ENCODE measurements around the gene SESN2.

The SESN2 gene

GRCh38 chr1:28296401-28297261, 37.3 kb downstream of the SESN2 start:
- Histone ChIP-seq H3K27me3 (replicated peaks; ENCODE audit: control insufficient read depth, insufficient read depth, low read length) (no peaks in the 10 kb centered on the region), H3K9me3 (ENCODE audit: control insufficient read depth, low read length) (no peaks in the 10 kb centered on the region), H3K4me1 (ENCODE audit: control insufficient read depth, insufficient read depth, low read length) (peaks cover 5% of the 10 kb centered on the region), H3K4me3 (ENCODE audit: low read length) (peak overlapping the region; percentile 27), H3K9ac (ENCODE audit: low read length) (no peak overlapping the region), H3K36me3 (ENCODE audit: control insufficient read depth, insufficient read depth, low read length, severe bottlenecking) (no peaks in the 10 kb centered on the region)
- peak; percentile 16 for DNase-seq (ENCODE audit: low read depth)

- H3K9me3 ChIP-seq (ENCODE audit: control insufficient read depth, low read length) = no peaks in the 10 kb centered on the region
- no peak overlapping the region for H3K4me3 ChIP-seq (ENCODE audit: low read length)
- H3K4me1 ChIP-seq (ENCODE audit: control insufficient read depth, insufficient read depth, low read length) = peaks cover 5% of the 10 kb centered on the region
- H3K9ac ChIP-seq (ENCODE audit: low read length) = no peak overlapping the region
- H3K36me3 ChIP-seq (ENCODE audit: control insufficient read depth, insufficient read depth, low read length, severe bottlenecking) = no peaks in the 10 kb centered on the region
- DNase-seq (ENCODE audit: low read depth) = no peak
- no peaks in the 10 kb centered on the region for H3K27me3 ChIP-seq (replicated peaks; ENCODE audit: control insufficient read depth, insufficient read depth, low read length)
Observed at GRCh38 chr1:28297826-28298225, 38.5 kb downstream of the SESN2 start.

GRCh38 chr1:28298438-28298837, 39.1 kb downstream of the SESN2 start:
- Histone ChIP-seq H3K9ac (ENCODE audit: low read length) (no peak overlapping the region), H3K4me1 (ENCODE audit: control insufficient read depth, insufficient read depth, low read length) (peaks cover 5% of the 10 kb centered on the region), H3K27me3 (replicated peaks; ENCODE audit: control insufficient read depth, insufficient read depth, low read length) (no peaks in the 10 kb centered on the region), H3K4me3 (ENCODE audit: low read length) (no peak overlapping the region), H3K36me3 (ENCODE audit: control insufficient read depth, insufficient read depth, low read length, severe bottlenecking) (no peaks in the 10 kb centered on the region), H3K9me3 (ENCODE audit: control insufficient read depth, low read length) (no peaks in the 10 kb centered on the region)
- no peak for DNase-seq (ENCODE audit: low read depth)

- H3K27me3 ChIP-seq (replicated peaks; ENCODE audit: control insufficient read depth, insufficient read depth, low read length) = no peaks in the 10 kb centered on the region
- no peak overlapping the region for H3K9ac ChIP-seq (ENCODE audit: low read length)
- peak; percentile 79 for DNase-seq (ENCODE audit: low read depth)
- no peaks in the 10 kb centered on the region for H3K9me3 ChIP-seq (ENCODE audit: control insufficient read depth, low read length)
- H3K36me3 ChIP-seq (ENCODE audit: control insufficient read depth, insufficient read depth, low read length, severe bottlenecking) = no peaks in the 10 kb centered on the region
- H3K4me3 ChIP-seq (ENCODE audit: low read length) = no peak overlapping the region
- H3K4me1 ChIP-seq (ENCODE audit: control insufficient read depth, insufficient read depth, low read length) = peaks cover 5% of the 10 kb centered on the region
Observed at GRCh38 chr1:28301368-28302174, 42.3 kb downstream of the SESN2 start.

GRCh38 chr1:28302247-28302646, 42.9 kb downstream of the SESN2 start:
- H3K9ac ChIP-seq (ENCODE audit: low read length) = no peak overlapping the region
- no peaks in the 10 kb centered on the region for H3K27me3 ChIP-seq (replicated peaks; ENCODE audit: control insufficient read depth, insufficient read depth, low read length)
- no peaks in the 10 kb centered on the region for H3K4me1 ChIP-seq (ENCODE audit: control insufficient read depth, insufficient read depth, low read length)
- DNase-seq (ENCODE audit: low read depth) = no peak
- no peaks in the 10 kb centered on the region for H3K36me3 ChIP-seq (ENCODE audit: control insufficient read depth, insufficient read depth, low read length, severe bottlenecking)
- H3K9me3 ChIP-seq (ENCODE audit: control insufficient read depth, low read length) = no peaks in the 10 kb centered on the region
- no peak overlapping the region for H3K4me3 ChIP-seq (ENCODE audit: low read length)

GRCh38 chr1:28306301-28306949, 47.1 kb downstream of the SESN2 start:
- Histone ChIP-seq H3K4me3 (ENCODE audit: low read length) (no peak overlapping the region), H3K9me3 (ENCODE audit: control insufficient read depth, low read length) (no peaks in the 10 kb centered on the region), H3K27me3 (replicated peaks; ENCODE audit: control insufficient read depth, insufficient read depth, low read length) (no peaks in the 10 kb centered on the region), H3K4me1 (ENCODE audit: control insufficient read depth, insufficient read depth, low read length) (no peaks in the 10 kb centered on the region), H3K9ac (ENCODE audit: low read length) (no peak overlapping the region), H3K36me3 (ENCODE audit: control insufficient read depth, insufficient read depth, low read length, severe bottlenecking) (no peaks in the 10 kb centered on the region)
- no peak for DNase-seq (ENCODE audit: low read depth)

GRCh38 chr1:28308750-28309149, 49.4 kb downstream of the SESN2 start:
- DNase-seq (ENCODE audit: low read depth) = no peak
- H3K9ac ChIP-seq (ENCODE audit: low read length) = no peak overlapping the region
- no peaks in the 10 kb centered on the region for H3K9me3 ChIP-seq (ENCODE audit: control insufficient read depth, low read length)
- H3K27me3 ChIP-seq (replicated peaks; ENCODE audit: control insufficient read depth, insufficient read depth, low read length) = no peaks in the 10 kb centered on the region
- H3K4me3 ChIP-seq (ENCODE audit: low read length) = no peak overlapping the region
- H3K4me1 ChIP-seq (ENCODE audit: control insufficient read depth, insufficient read depth, low read length) = no peaks in the 10 kb centered on the region
- H3K36me3 ChIP-seq (ENCODE audit: control insufficient read depth, insufficient read depth, low read length, severe bottlenecking) = no peaks in the 10 kb centered on the region

GRCh38 chr1:28309702-28310101, 50.4 kb downstream of the SESN2 start:
- Histone ChIP-seq H3K4me3 (ENCODE audit: low read length) (no peak overlapping the region), H3K9ac (ENCODE audit: low read length) (no peak overlapping the region), H3K27me3 (replicated peaks; ENCODE audit: control insufficient read depth, insufficient read depth, low read length) (no peaks in the 10 kb centered on the region), H3K36me3 (ENCODE audit: control insufficient read depth, insufficient read depth, low read length, severe bottlenecking) (no peaks in the 10 kb centered on the region), H3K4me1 (ENCODE audit: control insufficient read depth, insufficient read depth, low read length) (no peaks in the 10 kb centered on the region), H3K9me3 (ENCODE audit: control insufficient read depth, low read length) (no peaks in the 10 kb centered on the region)
- no peak for DNase-seq (ENCODE audit: low read depth)

- Histone ChIP-seq H3K36me3 (ENCODE audit: control insufficient read depth, insufficient read depth, low read length, severe bottlenecking) (no peaks in the 10 kb centered on the region), H3K4me3 (ENCODE audit: low read length) (no peak overlapping the region), H3K27me3 (replicated peaks; ENCODE audit: control insufficient read depth, insufficient read depth, low read length) (peaks cover 3% of the 10 kb centered on the region), H3K9ac (ENCODE audit: low read length) (no peak overlapping the region), H3K9me3 (ENCODE audit: control insufficient read depth, low read length) (no peaks in the 10 kb centered on the region), H3K4me1 (ENCODE audit: control insufficient read depth, insufficient read depth, low read length) (no peaks in the 10 kb centered on the region)
- DNase-seq (ENCODE audit: low read depth) = peak; percentile 47
Observed at GRCh38 chr1:28313702-28314546, 54.6 kb downstream of the SESN2 start.

- Histone ChIP-seq H3K4me1 (ENCODE audit: control insufficient read depth, insufficient read depth, low read length) (no peaks in the 10 kb centered on the region), H3K9me3 (ENCODE audit: control insufficient read depth, low read length) (no peaks in the 10 kb centered on the region), H3K36me3 (ENCODE audit: control insufficient read depth, insufficient read depth, low read length, severe bottlenecking) (no peaks in the 10 kb centered on the region), H3K4me3 (ENCODE audit: low read length) (no peak overlapping the region), H3K27me3 (replicated peaks; ENCODE audit: control insufficient read depth, insufficient read depth, low read length) (peaks cover 3% of the 10 kb centered on the region), H3K9ac (ENCODE audit: low read length) (no peak overlapping the region)
- DNase-seq (ENCODE audit: low read depth) = no peak
Observed at GRCh38 chr1:28314547-28314941, 55.2 kb downstream of the SESN2 start.

All from adipocyte (in vitro differentiated cells).